CD14-positive monocyte (primary cell): ENCODE data around the gene NUBPL. TPM values are rescaled to one million over a fixed set of nuclear protein-coding genes. Genes with fewer than 3 reads are reported as not detected.
"Not testable (repeated sequence)": the region's sequence is repeated elsewhere in the genome, so short reads cannot be mapped to it uniquely, and the experiment has no call there.

Source experiments
- DNase-seq, 3 donors: peaks; one replicate each; pipeline ENCODE4 v3.0.0-alpha.2; 2011 to 2022
- H2AFZ ChIP-seq: 2 replicates; pipeline ENCODE4 v1.6.0; 2012; ENCODE audit warnings: mild to moderate bottlenecking, low read depth, low read length, inconsistent platforms; ENCODE audit not compliant: insufficient read depth, poor library complexity, severe bottlenecking
- H3K27ac ChIP-seq, 2 donors: 1 replicate in 1 of 2; 2 replicates in 1 of 2; pipeline ENCODE4 v1.5.1; 2012 to 2013; ENCODE audit warnings: low read length in 2 of 2, control low read depth in 1 of 2, inconsistent platforms in 1 of 2, low read depth in 1 of 2, mild to moderate bottlenecking in 1 of 2
- H3K27me3 ChIP-seq, 2 donors: one replicate each; pipeline versions ENCODE4 v1.6.0 to v1.6.1; 2011 to 2013; ENCODE audit warnings: low read length in 2 of 2; ENCODE audit not compliant: control insufficient read depth in 2 of 2, insufficient read depth in 2 of 2
- H3K36me3 ChIP-seq, 2 donors: replicated peaks in 1 of 2; 1 replicate in 1 of 2; 2 replicates in 1 of 2; pipeline versions ENCODE4 v1.5.1 to v1.6.1; 2012 to 2013; ENCODE audit warnings: low read length in 2 of 2, control low read depth in 1 of 2, inconsistent platforms in 1 of 2, mild to moderate bottlenecking in 1 of 2; ENCODE audit not compliant: insufficient read depth in 2 of 2, control insufficient read depth in 1 of 2
- H3K4me1 ChIP-seq, 2 donors: 1 replicate in 1 of 2; 2 replicates in 1 of 2; pipeline versions ENCODE4 v1.5.1 to v1.6.1; 2012 to 2013; ENCODE audit warnings: low read length in 2 of 2, control low read depth in 1 of 2, inconsistent platforms in 1 of 2, mild to moderate bottlenecking in 1 of 2, moderate library complexity in 1 of 2; ENCODE audit not compliant: insufficient read depth in 2 of 2, control insufficient read depth in 1 of 2
- H3K4me2 ChIP-seq: replicated peaks from 2 replicates; pipeline ENCODE3; 2012; ENCODE audit warnings: low read length, moderate library complexity, mild to moderate bottlenecking; ENCODE audit not compliant: poor library complexity, severe bottlenecking; ENCODE audit errors: extremely low read depth
- H3K4me3 ChIP-seq, 3 experiments: fragments of 200-600 bp in 1 of 3; sonication (generic) in 1 of 3; replicated peaks in 1 of 3; 1 replicate in 2 of 3; 2 replicates in 1 of 3; pipeline ENCODE4 v1.5.1; 2011 to 2013; ENCODE audit warnings: low read length in 3 of 3, mild to moderate bottlenecking in 3 of 3, control low read depth in 2 of 3, low read depth in 2 of 3, inconsistent platforms in 1 of 3, moderate library complexity in 1 of 3
- H3K79me2 ChIP-seq: 2 replicates; pipeline ENCODE4 v1.6.0; 2012; ENCODE audit warnings: mild to moderate bottlenecking, control low read depth, inconsistent platforms, low read length, moderate library complexity; ENCODE audit not compliant: insufficient read depth
- H3K9ac ChIP-seq: 2 replicates; pipeline ENCODE4 v1.6.0; 2017; ENCODE audit warnings: low read length, mild to moderate bottlenecking; ENCODE audit not compliant: insufficient read depth, poor library complexity, severe bottlenecking
- H3K9me3 ChIP-seq, 2 donors: replicated peaks in 1 of 2; 1 replicate in 1 of 2; 2 replicates in 1 of 2; pipeline versions ENCODE4 v1.5.1 to v1.6.1; 2012 to 2013; ENCODE audit warnings: low read length in 2 of 2, control low read depth in 1 of 2; ENCODE audit not compliant: control insufficient read depth in 1 of 2, insufficient read depth in 1 of 2
- H4K20me1 ChIP-seq: 2 replicates; pipeline ENCODE4 v1.6.0; 2012; ENCODE audit warnings: mild to moderate bottlenecking, low read length, control low read depth, moderate library complexity; ENCODE audit not compliant: insufficient read depth
- H3K27ac Mint-ChIP-seq, 7 donors: one replicate each; pipeline ENCODE4 v1.8.0; 2020; ENCODE audit warnings: mild to moderate bottlenecking in 7 of 7, mixed read lengths in 7 of 7, moderate library complexity in 6 of 7, inconsistent platforms in 2 of 7
- H3K27me3 Mint-ChIP-seq, 3 donors: one replicate each; pipeline ENCODE4 v1.8.0; 2021 to 2022; ENCODE audit warnings: low read depth in 3 of 3, mild to moderate bottlenecking in 3 of 3, mixed read lengths in 3 of 3, moderate library complexity in 3 of 3, inconsistent platforms in 1 of 3
- H3K36me3 Mint-ChIP-seq, 2 donors: one replicate each; pipeline ENCODE4 v1.8.0; 2020; ENCODE audit warnings: mixed read lengths in 2 of 2, inconsistent platforms in 1 of 2, mild to moderate bottlenecking in 1 of 2
- H3K4me1 Mint-ChIP-seq: one replicate; pipeline ENCODE4 v1.8.0; 2020; ENCODE audit warnings: mild to moderate bottlenecking, mixed read lengths
- H3K4me3 Mint-ChIP-seq, 2 donors: one replicate each; pipeline ENCODE4 v1.8.0; 2020; ENCODE audit warnings: mild to moderate bottlenecking in 2 of 2, mixed read lengths in 2 of 2, moderate library complexity in 1 of 2
- H3K9me3 Mint-ChIP-seq, 7 donors: one replicate each; pipeline ENCODE4 v1.8.0; 2020 to 2022; ENCODE audit warnings: mixed read lengths in 7 of 7, mild to moderate bottlenecking in 6 of 7, moderate library complexity in 6 of 7, inconsistent platforms in 2 of 7
- CTCF ChIP-seq: fragments of 200-600 bp; IDR thresholded peaks from one replicate; pipeline ENCODE4 v1.8.0; 2022; ENCODE audit warnings: antibody characterized with exemption, mild to moderate bottlenecking
- WGBS: methylation state at CpG from one replicate; pipeline ENCODE4 v1.1.5; 2013; ENCODE audit warnings: missing lambda C conversion rate; ENCODE audit not compliant: insufficient coverage; 5-methylcytosine and 5-hydroxymethylcytosine counted together
- intact Hi-C, 2 donors: fragments of 100-400 bp; cut with micrococcal nuclease; formaldehyde crosslinking; loops; one replicate each; pipeline versions ENCODE4 v1.15.0 to v1.15.1; 2023
- polyA plus RNA-seq, 3 donors: library from polyadenylated mRNA; depleted of rRNA in 1 of 3; unstranded in 2 of 3; stranded (reverse) in 1 of 3; fragments of 300-500 nt in 2 of 3; fragments of >200 nt in 1 of 3; fragmentation: Illumina TruSeq in 2 of 3; gene quantifications; 1 replicate in 2 of 3; 2 replicates in 1 of 3; pipeline ENCODE4 v1.2.3, GENCODE V29; 2012 to 2021

NUBPL gene
- polyA plus RNA-seq, 3 donors: 0.75 to 2.4 (median 2.3) TPM

- TF ChIP-seq CTCF: no peak
- Mint-ChIP-seq H3K4me3 (no peak overlapping the region), H3K4me1 (no peaks in the 10 kb centered on the region), H3K27me3 (no peaks in the 10 kb centered on the region), H3K9me3 (peaks cover 30 to 56% (median 41%) of the 10 kb centered on the region in 7 donors), H3K36me3 (no peaks in the 10 kb centered on the region), H3K27ac (no peak overlapping the region)
- Histone ChIP-seq H4K20me1 (no peaks in the 10 kb centered on the region), H3K9me3 (peaks cover 46 to 50% of the 10 kb centered on the region in 2 donors), H3K27me3 (no peaks in the 10 kb centered on the region), H3K4me1 (no peaks in the 10 kb centered on the region), H3K36me3 (no peaks in the 10 kb centered on the region), H3K27ac (no peak overlapping the region), H3K4me3 (no peak overlapping the region), H2AFZ (no peak overlapping the region), H3K4me2 (no peak overlapping the region), H3K79me2 (no peaks in the 10 kb centered on the region), H3K9ac (no peak overlapping the region)
- no CpG with 5 or more reads among the region's 3 CpGs for WGBS
- intact Hi-C loops: no loop called here
- DNase-seq: no peak
Measured at GRCh38 chr14:31749275-31749674, 188.1 kb downstream of the NUBPL start.

GRCh38 chr14:31751047-31751446 lies 189.8 kb downstream of the NUBPL start:
- H3K27ac Mint-ChIP-seq, intact Hi-C loops, H3K27me3 Mint-ChIP-seq, H4K20me1 ChIP-seq, H3K4me3 ChIP-seq, H3K4me3 Mint-ChIP-seq, H2AFZ ChIP-seq, H3K27ac ChIP-seq, H3K36me3 ChIP-seq, H3K9ac ChIP-seq, H3K79me2 ChIP-seq, H3K4me1 ChIP-seq, H3K4me2 ChIP-seq, H3K36me3 Mint-ChIP-seq, H3K27me3 ChIP-seq, H3K4me1 Mint-ChIP-seq, DNase-seq: not testable (repeated sequence)
- H3K9me3 Mint-ChIP-seq: peaks cover 33 to 49% (median 39%) of the 10 kb centered on the region in 7 donors
- H3K9me3 ChIP-seq: peaks cover 39 to 41% of the 10 kb centered on the region in 2 donors
- no CpG with 5 or more reads among the region's 1 CpG for WGBS
